GM06990 (cell line): ENCODE results near the gene ATOX1.

Source experiments
- DNase-seq: peaks from one replicate; pipeline ENCODE4 v3.0.0-alpha.2; 2011; ENCODE audit not compliant: insufficient read length; ENCODE audit errors: extremely low read depth
- H3K27me3 ChIP-seq: replicated peaks from 2 replicates; pipeline ENCODE4 v1.6.0; 2011; ENCODE audit warnings: low read length; ENCODE audit not compliant: control insufficient read depth, insufficient read depth
- H3K36me3 ChIP-seq: 2 replicates; pipeline ENCODE4 v1.5.1; 2011; ENCODE audit warnings: low read length; ENCODE audit not compliant: control insufficient read depth, insufficient read depth
- H3K4me3 ChIP-seq: replicated peaks from 2 replicates; pipeline ENCODE4 v1.5.1; 2011; ENCODE audit warnings: low read depth, mild to moderate bottlenecking, control low read depth, low read length
- CTCF ChIP-seq: IDR thresholded peaks from 2 replicates; pipeline ENCODE4 v1.5.1; 2011; ENCODE audit warnings: low read length, control low read depth, mild to moderate bottlenecking, inconsistent platforms; ENCODE audit not compliant: insufficient read depth, poor library complexity, severe bottlenecking

The ATOX1 gene

DNA sequence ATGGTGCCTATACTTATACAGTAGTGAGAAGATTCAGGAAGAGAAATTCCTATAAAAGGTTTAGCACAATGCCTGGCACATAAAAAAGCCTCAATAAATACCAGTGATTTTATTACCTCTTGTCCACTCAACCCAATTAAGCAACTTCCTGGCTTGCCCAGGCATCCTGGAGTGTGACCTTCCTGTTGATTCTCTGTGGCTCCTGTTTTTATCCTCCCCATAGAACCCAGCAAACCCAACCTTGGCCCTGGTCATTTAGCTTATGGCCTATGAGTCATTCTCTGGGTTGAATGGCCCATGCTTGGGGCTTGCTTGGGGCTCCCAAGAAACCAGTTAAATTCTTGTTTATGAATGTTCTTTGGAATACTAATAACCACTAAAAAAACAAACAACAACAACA lies 50.3 kb downstream of the ATOX1 start:
- Histone ChIP-seq H3K4me3 (no peak overlapping the region), H3K36me3 (no peaks in the 10 kb centered on the region), H3K27me3 (no peaks in the 10 kb centered on the region)
- TF ChIP-seq CTCF, result no peak
- DNase-seq, result no peak

DNA sequence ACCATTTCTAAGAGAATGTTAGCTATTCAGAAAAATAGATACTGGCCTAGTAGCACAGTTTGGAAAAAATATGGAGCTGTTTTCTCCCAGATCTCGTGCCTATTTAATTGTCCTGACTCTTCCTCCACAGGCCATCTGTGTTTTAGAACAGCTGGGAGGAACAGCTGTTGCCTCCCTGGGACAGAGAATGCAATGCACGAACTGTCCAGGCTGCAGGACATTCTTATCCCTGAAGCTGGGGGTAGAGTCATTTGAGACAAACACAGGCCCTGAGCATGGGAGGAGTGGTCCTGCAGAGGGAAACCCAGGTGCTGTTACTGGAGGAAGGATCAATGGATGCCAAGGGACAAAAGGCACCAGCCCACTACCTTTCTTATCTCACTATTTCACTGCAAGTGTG lies 50.9 kb downstream of the ATOX1 start:
- no peak for DNase-seq
- Histone ChIP-seq H3K36me3 (no peaks in the 10 kb centered on the region), H3K4me3 (no peak overlapping the region), H3K27me3 (no peaks in the 10 kb centered on the region)
- no peak for TF ChIP-seq CTCF

DNA sequence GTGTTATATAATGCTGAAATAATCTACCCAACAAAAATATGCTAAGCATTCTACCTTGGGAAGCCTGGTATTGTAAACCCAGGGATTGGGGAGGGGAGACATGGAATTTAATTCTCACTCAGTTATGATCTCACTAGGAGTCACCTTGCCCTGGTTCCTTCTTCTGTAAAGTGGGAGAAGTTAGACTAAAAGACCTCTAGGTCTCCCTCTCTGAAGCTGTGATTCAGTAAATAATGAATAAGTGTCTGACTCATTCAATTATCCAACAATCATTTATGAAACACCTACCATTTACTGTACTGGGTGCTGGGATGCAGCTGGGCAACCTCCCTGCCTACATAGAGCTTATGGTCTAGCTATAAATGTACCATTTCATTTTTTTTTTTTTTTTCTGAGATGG lies 51.5 kb downstream of the ATOX1 start:
- Histone ChIP-seq H3K4me3 (no peak overlapping the region), H3K27me3 (no peaks in the 10 kb centered on the region), H3K36me3 (no peaks in the 10 kb centered on the region)
- no peak for DNase-seq
- TF ChIP-seq CTCF, result no peak

DNA sequence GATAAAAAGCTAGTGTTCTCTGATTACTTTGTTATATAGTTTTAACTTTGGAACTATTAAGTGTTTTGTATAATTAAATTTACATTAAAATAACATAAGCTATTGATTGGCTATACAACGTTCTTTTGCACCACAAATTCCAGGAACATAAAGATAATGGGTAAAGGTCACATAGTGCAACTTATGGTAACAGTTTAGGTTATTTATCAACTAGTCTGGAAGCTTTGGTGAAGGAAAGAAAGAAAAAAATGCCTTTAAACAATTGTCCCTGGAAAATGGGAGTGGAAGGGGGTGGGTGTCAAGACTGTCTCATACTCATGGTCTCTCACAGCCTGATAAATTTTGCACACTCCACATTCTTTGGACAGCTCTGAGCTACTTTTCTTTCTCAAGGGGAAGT lies 54.7 kb downstream of the ATOX1 start:
- no peak overlapping the region for H3K4me3 ChIP-seq
- H3K27me3 ChIP-seq, result no peaks in the 10 kb centered on the region
- no peak for DNase-seq
- no peak for TF ChIP-seq CTCF
- H3K36me3 ChIP-seq, result no peaks in the 10 kb centered on the region

DNA sequence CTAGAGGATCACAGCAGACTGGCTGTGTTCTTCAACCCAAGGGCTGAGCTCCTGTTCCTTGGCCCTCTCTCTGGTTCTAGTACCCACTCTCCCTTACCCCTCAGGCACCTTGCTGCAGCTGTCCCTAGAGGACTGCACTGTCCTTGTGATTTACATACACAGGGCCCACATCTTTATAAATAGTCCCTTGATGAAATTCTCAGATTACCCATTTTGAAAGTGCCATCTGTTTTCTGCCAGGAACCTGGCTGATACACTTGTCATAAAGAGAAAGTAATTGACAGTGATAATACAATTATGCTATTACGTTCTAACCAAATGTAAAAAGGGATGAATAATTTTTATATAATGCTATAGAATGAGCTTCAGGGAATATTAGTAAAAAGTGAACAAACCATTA lies 55.2 kb downstream of the ATOX1 start:
- DNase-seq, result peak; percentile 59
- TF ChIP-seq CTCF, result no peak

GRCh38 chr5:151700820-151701219 lies 57.6 kb downstream of the ATOX1 start:
- no peak for TF ChIP-seq CTCF
- no peak for DNase-seq

More for the DNA sequence above, 55.2 kb downstream of the ATOX1 start:
- Histone ChIP-seq H3K36me3 (no peaks in the 10 kb centered on the region), H3K4me3 (no peak overlapping the region), H3K27me3 (no peaks in the 10 kb centered on the region)

More at GRCh38 chr5:151700820-151701219, 57.6 kb downstream of the ATOX1 start:
- Histone ChIP-seq H3K36me3 (no peaks in the 10 kb centered on the region), H3K4me3 (no peak overlapping the region), H3K27me3 (no peaks in the 10 kb centered on the region)
